Measurements from ENCODE around the gene GYPA.
"Not testable (repeated sequence)": the region's sequence is repeated elsewhere in the genome, so short reads cannot be mapped to it uniquely, and the experiment has no call there.

The GYPA gene

DNA sequence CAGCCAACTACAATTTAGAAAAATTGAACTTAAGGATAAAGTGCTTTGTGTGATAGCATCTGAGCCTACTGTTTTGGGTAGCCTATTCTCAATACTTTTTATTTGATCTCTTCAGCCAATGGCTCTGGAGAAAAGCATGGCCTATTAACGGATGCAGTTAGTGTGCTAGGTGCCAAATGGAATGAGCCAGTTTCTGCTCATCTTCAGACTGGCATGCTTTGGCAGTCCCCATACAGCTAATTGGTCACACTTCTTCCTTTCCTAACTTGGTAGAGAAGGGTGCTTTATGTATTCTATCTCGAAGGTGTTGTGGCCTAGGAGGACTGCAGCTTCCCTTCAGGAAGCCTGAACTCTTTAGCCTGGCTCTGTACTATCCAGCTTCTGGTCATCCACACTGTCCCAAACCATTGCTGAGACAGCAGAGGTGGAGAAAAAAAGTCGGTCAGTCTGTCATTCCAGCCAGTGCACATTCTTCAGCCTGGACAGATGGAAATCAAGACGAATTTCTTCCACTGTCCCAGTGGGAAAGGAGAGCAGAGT is 11.1 kb downstream of the GYPA start:
- not testable (repeated sequence) for DNase-seq (ENCODE audit: low spot score)

DNA sequence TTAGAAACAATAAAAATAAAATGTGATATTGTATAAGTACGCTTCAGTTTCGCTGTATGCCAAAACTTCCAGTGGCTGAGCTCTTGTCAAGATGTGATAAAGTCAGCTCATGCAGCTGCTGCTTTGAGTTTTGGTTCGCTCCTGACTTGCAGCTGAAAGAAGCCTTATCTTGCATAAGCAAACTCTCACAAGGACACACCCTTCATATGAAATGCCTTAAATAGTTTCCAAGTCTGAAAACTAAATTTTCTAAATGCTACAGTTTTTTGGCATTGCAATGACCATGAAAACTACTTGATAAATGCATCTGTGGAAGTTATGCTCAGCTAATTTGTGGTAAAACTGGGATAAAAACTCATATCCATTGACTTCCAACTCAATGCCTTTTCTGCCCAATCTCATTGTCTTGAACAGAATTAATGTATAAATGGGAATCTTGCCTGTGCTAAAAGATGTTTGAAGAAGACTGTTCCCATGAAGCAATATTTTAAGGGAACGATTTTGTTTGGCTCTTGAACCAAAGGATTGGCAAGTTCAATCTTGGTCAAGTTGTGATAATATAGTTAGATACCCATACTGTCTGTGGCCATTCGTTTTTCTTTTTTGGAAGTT is 11.7 kb downstream of the GYPA start:
- DNase-seq (ENCODE audit: low spot score), result not testable (repeated sequence)

DNA sequence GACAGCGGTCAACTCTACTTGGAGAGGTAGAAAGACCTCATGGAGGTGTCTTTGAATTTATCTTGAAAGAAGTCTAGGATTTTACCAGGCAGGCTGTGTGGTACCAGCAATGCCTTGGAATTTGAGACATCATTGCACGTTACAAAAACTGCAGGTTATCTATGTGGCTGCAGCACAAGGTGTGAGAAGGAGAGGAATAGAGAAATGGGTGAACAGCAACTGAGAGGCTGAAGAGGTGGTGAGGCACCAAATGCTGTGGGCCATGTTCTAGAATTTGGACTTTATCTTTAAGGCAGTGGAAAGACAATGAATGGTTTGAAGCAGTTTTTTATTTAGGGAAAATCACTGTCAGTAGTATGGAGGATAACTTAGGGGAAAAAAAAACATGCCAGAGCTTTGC is 15.4 kb downstream of the GYPA start:
- not testable (repeated sequence) for DNase-seq (ENCODE audit: low spot score)

DNA sequence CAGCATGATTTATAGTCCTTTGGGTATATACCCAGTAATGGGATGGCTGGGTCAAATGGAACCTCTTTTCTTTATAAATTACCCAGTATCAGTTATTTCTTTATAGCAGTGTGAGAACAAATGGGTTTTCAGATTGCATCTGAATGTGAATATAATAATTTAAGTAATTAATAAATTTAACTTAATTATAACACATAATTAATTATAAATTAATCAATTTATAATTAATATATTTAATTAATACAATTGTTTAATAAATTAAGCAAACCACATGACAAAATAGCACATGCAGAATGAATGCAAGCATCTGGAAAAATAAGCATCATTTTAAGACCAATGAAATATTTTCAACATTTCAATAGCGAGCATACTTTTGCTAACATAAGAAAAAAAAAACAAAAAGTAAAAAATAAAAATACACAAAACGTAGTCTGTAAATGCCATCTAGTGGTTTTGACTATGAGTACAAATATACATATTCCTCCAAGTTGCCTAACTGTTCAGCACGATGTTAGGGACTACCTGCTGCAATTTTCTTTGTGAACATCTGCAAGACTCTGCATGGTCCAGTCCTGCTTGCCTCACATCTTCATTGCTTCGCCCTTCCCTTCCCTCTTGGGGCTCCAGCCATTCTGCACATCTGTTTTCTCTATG is 16.4 kb downstream of the GYPA start:
- DNase-seq (ENCODE audit: low spot score), result not testable (repeated sequence)

DNA sequence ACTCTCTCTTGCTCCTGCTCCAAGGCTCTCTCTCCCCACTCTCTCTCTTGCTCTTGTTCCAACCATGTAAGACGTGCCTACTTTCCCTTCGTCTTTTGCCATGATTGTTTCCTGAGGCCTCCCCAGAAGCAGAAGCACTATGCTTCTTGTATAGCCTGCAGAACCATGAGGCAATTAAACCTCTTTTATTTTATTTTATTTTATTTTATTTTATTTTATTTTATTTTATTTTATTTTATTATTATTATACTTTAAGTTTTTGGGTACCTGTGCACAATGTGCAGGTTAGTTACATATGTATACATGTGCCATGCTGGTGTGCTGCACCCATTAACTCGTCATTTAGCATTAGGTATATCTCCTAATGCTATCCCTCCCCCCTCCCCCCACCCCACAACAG is 17.2 kb downstream of the GYPA start:
- DNase-seq (ENCODE audit: low spot score), result not testable (repeated sequence)

DNA sequence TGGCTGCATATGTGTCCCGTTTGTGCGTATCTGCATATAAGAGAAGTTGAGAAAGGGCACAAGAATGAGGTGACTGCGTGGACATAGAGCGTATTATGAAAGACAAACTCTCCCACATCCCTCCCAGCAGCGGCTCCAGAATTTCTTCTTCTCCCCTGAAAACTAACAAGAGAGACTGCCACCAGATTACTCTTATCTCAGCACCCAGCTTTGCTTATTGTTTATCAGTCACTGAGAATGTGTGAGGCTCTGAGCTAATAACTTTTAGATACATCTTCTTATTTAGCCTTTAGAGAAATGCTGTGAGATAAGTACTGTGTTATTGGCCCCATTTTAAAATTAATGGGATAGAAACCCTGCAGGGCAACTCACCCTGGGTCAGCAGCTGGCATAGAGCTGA is 20.8 kb downstream of the GYPA start:
- not testable (repeated sequence) for DNase-seq (ENCODE audit: low spot score)

DNA sequence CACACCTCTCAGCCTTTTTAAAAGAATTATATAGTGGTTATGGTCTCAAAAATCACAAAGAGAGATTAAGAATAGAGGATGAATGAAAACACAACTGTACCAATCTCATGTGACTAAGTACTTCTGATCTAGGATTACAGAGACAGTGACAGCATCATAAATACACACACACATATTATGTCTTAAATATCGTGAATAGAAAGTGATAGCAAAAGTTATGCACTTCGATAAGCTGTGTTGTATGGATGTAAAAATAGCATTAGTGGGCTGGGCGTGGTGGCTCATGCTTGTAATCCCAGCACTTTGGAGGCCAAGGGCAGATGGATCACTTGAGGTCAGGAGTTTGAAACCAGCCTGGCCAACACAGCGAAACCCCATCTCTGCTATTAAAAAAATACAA is 25.0 kb downstream of the GYPA start:
- no peak for DNase-seq (ENCODE audit: low spot score)

DNA sequence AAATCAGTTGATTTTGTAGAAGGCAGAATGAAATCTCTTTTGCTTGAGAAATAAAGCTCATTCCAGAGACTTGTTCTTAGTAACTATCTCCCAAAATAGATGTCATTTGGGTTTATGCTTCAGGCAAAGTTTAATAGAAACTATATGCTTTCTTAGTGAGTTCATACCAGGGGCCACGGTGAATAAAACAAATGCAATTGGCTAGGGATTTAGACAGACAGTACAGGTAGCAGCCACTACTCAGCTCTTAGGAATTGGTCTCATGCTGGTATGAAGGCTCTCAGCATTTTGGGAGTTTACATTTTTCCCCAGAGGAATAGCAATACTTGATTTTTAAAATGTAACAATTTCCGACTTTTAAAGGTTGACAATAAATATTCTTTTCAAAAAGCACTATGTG is 27.0 kb downstream of the GYPA start:
- DNase-seq (ENCODE audit: low spot score), result no peak

DNA sequence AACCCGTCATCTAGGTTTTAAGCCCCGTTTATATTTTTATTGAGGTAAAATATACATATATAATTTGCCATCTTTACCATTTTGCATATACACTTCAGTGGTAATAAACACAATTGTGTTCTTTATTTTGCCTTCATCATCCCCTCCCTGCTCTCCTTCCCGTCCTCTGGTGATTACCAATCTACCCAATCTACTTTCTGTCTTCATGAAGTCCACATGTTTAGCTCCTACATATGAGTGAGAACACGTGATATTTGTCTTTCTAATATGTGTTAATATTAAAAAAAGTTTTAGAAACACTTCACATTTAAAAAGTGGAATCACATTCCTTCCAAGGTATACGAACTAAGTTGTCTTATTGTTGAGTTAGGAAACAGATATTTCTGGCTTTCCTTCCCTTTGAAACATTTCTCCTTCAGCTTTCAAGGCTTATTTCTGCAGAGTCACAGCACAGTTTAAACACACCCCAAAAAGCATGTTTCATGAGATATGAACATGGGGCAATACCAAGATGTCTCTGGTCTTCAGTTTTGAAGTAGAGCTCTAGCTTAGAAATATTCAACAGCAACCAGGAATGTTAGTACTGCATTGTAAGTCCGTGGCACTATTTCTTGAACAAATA is 35.9 kb downstream of the GYPA start:
- no peak for DNase-seq (ENCODE audit: low spot score)

DNA sequence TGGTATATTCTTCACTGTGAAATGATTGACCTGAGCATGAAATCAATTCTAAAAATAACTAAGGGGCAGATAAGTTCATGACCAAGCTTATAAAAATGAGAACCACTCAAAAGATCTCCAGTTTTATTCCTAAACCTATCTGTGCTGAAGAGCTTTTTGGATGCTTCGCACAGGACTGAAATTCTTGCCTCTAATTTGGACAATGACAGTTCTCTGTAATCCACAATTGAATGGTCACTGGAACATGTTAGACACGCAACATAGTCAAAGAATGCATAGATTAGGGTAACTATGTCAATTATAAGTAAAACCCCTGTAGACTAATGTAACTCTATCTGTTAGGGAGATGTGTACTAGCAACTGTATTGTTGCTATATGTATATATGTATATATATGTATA is 42.7 kb downstream of the GYPA start:
- DNase-seq (ENCODE audit: low spot score), result not testable (repeated sequence)

DNA sequence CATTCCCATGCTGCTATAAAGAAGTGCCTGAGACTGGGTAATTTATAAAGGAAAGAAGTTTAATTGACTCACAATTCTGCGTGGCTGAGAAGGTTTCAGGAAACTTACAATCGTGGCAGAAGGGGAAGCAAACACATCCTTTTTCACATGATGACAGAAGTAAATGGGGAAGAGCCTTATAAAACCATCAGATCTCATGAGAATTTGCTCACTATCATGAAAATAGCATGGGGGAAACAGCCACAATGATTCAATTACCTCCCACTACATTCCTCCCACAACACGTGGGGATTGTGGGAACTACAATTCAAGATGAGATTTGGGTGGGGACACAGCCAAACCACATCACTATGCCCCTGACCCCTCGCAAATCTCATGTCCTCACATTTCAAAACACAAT is 46.5 kb downstream of the GYPA start:
- not testable (repeated sequence) for DNase-seq (ENCODE audit: low spot score)

DNA sequence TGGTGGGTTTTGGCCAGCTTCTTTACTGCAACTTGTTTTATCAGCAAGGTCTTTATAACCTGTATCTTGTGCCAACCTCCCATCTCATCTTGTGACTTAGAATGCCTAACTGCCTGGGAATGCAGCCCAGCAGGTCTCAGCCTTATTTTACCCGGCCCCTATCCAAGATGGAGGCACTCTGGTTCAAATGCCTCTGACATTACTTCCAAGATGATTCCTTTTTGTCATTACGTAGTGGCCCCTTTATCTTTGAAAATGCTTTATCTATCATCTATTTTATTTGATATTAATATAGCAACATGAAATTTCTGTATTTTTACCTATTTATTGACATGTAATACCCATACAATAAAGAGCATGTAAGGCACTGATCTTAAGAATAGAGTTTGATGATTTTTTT is 49.3 kb downstream of the GYPA start:
- DNase-seq (ENCODE audit: low spot score), result not testable (repeated sequence)

DNA sequence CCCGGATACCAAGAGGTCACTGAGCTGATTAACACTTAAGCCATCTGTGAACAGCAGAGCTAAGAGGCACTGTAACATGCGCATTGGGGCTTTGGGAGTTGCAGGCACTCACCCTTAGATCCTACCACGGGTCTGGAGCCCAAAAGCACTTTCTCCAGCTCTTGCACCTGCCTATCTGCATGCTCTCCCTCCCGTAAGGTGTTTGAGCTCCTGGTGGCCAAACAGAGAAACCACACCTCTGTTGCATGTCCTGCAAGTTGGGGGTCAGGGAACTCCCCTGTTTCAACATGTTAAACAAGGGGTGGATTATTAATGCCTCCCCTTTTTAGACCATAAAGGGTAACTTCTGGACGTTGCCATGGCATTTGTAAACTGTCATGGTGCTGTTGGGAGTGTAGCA is 49.8 kb downstream of the GYPA start:
- no peak for DNase-seq (ENCODE audit: low spot score)

DNA sequence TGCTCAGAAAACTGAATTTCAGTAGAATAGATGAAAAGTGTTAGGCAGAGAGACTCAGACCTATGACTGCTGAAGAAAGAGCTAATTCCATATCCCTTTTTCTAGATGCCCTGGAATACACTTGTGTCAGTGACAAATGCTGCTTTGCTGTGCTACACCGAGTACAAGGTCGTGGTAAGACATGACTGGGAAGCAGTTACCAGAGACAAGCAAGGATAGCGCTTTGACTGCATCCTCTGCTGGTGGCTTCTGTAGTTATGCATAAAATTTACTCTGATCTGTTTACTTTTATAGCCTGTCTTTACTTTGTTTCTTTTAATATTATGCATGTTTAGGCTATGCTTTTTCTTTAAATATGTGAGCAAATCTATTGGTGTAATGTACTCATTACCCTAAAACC is 58.5 kb downstream of the GYPA start:
- DNase-seq (ENCODE audit: low spot score), result not testable (repeated sequence)

DNA sequence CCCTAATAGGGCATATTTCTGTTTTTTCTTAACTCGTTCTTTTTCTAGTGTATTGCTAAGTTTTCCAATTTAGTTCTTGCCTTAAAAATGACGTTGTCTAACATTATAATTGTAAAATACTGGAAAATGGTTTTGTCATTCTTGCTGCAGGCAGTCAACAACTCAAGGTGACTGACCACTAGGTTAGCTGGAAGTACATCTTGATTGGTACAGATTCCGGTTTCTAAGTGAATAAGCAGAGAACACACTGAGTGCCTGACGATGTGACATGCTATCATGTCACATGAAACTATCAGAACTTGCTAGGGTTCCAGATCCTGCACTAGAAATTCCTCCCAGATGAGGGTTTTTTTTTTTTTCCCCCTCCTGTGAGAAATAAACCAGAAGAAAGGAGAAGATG is 60.4 kb downstream of the GYPA start:
- not testable (repeated sequence) for DNase-seq (ENCODE audit: low spot score)

DNA sequence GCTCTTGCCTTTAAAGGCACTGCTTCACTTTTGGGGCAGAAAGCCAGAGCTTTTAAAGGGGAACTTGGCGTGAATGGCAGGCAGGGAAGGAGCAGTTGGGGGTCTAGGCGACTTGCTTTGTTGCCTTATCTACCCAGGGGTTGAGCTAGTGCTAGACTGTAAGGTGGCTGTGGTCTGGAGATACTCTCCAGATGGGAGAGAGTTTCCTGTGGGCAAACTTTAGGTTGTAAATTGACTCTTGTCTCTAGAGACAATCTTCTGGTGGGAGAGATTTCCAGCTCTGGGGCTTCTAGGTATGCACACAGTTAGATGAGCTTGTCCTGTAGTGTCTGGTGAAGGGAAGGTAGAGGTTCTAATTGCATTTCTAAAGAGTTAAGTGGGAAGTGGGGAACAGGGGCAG is 61.8 kb downstream of the GYPA start:
- DNase-seq (ENCODE audit: low spot score), result not testable (repeated sequence)

DNA sequence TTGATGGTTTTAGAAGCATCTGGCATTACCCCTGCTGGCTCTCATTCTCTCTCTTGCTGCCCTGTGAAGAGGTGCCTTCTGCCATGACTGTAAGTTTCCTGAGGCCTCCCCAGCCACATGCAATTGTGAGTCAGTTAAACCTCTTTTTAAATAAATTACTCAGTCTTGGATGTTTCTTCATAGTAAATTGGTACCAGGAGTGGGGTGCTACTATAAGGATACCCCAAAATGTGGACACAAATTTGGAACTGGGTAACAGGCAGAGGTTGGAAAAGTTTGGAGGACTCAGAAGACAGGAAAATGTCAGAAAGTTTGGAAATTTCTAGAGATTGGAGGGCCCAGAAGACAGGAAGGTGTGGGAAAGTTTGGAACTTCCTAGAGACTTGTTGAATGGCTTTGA is 79.0 kb downstream of the GYPA start:
- not testable (repeated sequence) for DNase-seq (ENCODE audit: low spot score)

DNA sequence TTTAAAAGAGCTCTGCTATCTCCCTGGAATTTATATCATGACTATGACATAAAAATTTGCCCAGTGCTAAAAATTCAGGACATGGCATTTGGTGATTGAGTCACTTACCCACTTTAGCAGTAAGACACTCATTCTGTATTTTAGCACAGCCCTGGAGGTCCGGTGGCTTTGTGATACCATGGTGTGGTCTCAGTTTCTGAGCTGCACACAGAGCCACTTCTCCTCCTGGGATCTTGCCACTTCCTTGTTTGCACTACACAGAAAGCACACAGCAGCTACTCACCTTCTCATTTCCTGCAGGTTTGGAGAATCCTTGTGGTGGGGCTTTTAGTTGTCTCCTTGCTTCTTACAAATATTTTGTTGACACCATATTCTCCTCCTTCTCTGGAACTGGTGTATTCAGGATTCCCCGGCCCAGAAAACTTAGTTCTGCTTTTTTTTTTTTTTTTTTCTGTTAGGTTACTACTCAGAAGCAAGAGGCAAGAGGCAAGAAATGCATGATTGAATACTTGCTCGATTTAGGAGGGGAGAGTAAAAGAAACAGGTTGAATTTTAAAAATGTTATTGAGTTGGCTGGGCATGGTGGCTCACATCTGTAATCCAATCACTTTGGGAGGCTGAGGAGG is 80.2 kb downstream of the GYPA start:
- not testable (repeated sequence) for DNase-seq (ENCODE audit: low spot score)
